GM18511 (cell line): ENCODE measurements around the gene SNRNP70.
"Not testable (repeated sequence)": the region's sequence is repeated elsewhere in the genome, so short reads cannot be mapped to it uniquely, and the experiment has no call there.

Source experiments
- ATAC-seq: cut with Tn5 transposase; IDR thresholded peaks from one replicate; pipeline ENCODE4 v1.9.1; 2021; ENCODE audit warnings: mild to moderate bottlenecking, moderate library complexity; ENCODE audit not compliant: unreplicated experiment

The SNRNP70 gene, protein sequence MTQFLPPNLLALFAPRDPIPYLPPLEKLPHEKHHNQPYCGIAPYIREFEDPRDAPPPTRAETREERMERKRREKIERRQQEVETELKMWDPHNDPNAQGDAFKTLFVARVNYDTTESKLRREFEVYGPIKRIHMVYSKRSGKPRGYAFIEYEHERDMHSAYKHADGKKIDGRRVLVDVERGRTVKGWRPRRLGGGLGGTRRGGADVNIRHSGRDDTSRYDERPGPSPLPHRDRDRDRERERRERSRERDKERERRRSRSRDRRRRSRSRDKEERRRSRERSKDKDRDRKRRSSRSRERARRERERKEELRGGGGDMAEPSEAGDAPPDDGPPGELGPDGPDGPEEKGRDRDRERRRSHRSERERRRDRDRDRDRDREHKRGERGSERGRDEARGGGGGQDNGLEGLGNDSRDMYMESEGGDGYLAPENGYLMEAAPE

DNA sequence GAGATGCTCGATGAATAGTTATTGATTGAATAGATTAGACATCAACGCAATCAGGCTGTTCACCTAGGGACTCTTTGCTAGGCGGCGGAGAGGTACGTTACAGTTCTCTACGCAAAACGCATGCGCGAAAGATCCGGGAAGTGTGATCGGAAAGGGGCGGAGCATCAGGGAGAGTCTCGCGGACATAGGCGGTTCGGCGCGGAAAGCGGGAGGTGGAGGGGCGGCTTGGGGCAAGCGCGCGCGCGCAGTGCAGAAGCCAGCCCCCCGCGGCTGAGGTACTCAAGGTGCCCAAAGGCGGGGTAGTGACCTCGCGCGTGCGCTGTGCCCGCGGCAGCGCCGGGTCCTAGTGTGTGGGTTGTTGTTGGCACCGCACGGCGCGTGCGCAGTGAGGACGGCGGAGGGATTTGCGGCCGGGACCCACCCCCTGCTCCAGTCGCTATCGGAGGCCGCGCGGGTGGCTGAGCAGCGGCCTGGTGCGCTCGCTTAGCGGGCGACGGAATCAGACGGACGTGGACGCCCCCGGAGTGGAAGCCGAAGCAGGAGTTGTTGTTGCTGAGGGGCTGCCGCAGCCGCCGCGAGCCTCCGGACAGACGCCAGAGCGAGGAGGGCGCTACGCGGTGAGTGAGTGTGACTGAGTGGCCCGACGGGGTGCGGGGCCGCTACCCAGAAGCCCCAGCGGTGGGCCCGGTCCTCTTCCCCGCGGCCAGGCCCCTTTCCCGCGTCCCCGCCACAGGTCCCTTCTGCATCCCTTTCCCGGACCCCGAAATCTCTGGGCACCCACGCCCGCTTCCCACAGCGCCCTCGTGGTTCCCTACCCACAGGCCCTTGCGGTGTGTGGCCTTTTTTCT is at the start of gene SNRNP70:
Gene SNRNP70, plus strand, starts transcription at position 432 of the 848 bp plus-strand sequence. CDS start 964 bp downstream, outside the sequence.
- peak; percentile 89 for ATAC-seq

DNA sequence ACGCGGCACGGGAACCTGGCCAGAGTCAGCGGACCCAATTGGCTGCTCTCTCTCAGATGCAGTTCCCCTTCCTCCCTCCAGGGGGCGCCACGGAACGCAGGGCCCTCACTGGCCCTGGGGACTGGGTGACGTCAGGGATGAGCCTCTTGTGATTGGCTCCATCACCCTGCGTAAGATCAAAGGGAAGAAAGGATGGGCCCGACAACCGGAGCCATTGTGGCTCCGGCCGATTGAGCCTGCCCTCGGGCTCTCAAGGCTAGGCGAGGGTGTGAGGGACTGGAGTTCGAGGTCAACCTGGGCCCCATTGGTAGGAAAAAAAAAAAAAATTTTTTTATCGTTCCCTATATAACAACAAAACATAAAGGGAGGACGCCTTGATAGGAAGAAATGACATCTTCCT is 48.4 kb upstream of the SNRNP70 start, which contains the start of gene CGB1:
Gene CGB1, minus strand, starts transcription at position 81 of the 400 bp plus-strand sequence. CDS start 184 bp downstream, outside the sequence.
- not testable (repeated sequence) for ATAC-seq

DNA sequence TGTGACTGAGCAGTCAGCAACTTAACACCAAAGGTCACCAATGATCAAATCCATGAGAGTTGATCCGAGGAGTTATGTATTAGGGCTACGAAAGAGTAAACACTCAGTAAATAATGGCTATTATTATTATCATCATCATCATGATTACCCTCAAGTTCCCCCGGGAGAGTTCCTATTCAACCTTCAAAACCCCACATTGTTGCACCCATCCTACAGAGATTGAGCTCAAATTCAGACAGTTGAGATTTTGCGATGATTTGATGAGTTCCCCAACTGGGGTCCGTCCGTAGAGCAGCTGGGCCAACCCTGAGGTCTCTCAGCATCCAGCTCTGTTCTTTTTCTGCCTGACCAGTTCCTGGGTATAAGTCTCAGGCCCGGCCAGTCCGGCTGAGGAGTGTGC is 47.1 kb upstream of the SNRNP70 start:
- not testable (repeated sequence) for ATAC-seq

DNA sequence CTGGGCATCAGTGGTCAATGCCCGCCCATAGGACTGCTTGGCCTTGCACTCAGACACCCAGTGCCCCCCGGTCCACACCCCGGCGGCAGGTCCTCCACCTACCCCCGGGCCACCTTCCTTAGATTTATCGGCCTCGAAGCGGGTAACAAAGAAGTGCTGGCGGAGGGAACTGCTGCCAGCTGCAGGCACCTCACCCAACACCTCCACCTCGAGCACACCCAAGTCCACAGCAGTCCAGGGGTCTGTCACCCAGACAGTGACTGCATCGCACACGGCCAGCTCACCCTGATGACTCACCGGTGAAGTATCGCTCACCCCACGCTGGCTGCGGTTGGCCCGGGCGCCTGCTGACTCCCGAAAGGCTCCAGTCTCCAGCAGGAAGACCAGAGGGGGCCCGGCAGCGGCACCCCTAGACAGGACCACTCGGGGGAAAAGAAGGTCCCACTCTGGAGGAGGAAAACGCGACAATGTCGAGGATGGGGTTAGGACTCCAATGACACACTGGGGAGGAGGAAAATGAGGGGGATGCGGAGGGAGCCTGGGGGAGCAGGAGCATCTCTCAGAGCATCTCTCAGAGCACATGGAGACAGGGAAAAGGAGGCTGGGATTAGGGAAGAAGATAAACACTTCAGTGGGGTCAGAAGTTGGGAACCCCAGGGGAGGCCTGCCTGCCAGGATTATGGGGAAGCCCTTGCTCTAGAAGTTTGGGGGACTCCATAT is 46.5 kb upstream of the SNRNP70 start:
- not testable (repeated sequence) for ATAC-seq

DNA sequence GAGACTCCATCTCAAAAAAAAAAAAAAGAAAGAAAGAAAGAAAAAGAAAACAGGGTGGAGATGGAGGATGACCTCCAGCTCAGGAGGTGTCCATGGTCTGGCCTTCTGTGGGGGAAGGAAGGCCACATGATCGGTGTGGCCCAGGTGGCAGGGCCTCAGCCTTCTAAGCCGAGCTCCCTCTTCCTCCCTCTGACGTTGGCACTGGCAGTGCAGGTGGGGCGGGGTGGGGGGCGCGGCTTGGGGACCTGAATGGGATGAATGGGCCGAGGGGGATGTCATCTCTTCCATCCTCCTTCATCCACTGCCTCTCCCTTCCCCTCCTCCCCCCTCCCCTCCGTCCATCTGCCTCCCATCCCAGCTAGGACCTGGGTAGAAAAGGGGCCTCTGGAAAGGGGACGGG is 45.5 kb upstream of the SNRNP70 start:
- not testable (repeated sequence) for ATAC-seq

DNA sequence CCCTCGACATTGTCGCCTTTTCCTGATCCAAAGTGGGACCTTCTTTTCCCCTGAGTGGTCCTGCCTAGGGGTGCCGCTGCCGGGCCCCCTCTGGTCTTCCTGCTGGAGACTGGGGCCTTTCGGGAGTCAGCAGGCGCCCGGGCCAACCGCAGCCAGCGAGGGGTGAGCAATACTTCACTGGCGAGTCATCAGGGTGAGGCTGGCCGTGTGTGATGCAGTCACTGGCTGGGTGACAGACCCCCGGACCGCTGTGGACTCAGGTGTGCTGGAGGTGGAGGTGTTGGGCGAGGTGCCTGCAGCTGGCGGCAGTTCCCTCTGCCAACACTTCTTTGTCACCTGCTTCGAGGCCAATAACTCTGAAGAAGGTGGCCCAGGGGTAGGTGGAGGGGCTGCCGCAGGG is 43.1 kb upstream of the SNRNP70 start:
- no peak for ATAC-seq

DNA sequence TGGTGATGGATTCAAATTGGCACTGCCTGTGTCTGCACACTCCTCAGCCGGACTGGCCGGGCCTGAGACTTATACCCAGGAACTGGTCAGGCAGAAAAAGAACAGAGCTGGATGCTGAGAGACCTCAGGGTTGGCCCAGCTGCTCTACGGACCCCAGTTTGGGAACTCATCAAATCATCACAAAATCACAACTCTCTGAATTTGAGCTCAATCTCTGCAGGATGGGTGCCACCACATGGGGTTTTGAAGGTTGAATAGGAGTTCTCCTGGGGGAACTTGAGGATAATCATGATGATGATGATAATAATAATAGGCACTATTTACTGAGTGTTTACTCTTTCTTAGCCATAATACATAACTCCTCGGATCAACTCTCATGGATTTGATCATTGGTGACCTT is 42.6 kb upstream of the SNRNP70 start:
- not testable (repeated sequence) for ATAC-seq

DNA sequence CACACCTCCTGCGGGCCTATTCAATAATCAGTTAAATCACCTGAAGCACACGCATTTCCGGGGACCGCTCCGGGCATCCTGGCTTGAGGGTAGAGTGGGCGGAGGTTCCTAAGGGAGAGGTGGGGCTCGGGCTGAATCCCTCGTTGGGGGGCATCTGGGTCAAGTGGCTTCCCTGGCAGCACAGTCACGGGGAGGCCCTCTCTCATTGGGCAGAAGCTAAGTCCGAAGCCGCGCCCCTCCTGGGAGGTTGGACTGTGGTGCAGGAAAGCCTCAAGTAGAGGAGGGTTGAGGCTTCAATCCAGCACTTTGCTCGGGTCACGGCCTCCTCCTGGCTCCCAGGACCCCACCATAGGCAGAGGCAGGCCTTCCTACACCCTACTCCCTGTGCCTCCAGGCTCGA is 41.7 kb upstream of the SNRNP70 start, which contains the start of gene CGB5:
Gene CGB5, plus strand, starts transcription at position 301 of the 400 bp plus-strand sequence. CDS start 362 bp downstream, outside the sequence.
- ATAC-seq = not testable (repeated sequence)

DNA sequence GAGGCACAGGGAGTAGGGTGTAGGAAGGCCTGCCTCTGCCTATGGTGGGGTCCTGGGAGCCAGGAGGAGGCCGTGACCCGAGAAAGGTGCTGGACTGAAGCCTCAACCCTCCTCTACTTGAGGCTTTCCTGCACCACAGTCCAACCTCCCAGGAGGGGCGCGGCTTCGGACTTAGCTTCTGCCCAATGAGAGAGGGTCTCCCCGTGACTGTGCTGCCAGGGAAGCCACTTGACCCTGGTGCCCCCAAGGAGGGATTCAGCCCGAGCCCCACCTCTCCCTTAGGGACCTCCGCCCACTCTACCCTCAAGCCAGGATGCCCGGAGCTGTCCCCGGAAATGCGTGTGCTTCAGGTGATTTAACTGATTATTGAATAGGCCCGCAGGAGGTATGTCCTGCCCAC is 36.2 kb upstream of the SNRNP70 start, which contains the start of gene CGB8:
Gene CGB8, minus strand, starts transcription at position 101 of the 400 bp plus-strand sequence. CDS start 372 bp downstream, outside the sequence.
- not testable (repeated sequence) for ATAC-seq

DNA sequence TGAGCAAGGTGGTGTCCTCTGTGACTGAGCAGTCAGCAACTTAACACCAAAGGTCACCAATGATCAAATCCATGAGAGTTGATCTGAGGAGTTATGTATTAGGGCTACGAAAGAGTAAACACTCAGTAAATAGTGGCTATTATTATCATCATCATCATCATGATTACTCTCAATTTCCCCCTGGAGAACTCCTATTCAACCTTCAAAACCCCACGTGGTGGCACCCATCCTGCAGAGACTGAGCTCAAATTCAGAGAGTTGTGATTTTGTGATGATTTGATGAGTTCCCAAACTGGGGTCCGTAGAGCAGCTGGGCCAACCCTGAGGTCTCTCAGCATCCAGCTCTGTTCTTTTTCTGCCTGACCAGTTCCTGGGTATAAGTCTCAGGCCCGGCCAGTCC is 35.4 kb upstream of the SNRNP70 start:
- not testable (repeated sequence) for ATAC-seq

DNA sequence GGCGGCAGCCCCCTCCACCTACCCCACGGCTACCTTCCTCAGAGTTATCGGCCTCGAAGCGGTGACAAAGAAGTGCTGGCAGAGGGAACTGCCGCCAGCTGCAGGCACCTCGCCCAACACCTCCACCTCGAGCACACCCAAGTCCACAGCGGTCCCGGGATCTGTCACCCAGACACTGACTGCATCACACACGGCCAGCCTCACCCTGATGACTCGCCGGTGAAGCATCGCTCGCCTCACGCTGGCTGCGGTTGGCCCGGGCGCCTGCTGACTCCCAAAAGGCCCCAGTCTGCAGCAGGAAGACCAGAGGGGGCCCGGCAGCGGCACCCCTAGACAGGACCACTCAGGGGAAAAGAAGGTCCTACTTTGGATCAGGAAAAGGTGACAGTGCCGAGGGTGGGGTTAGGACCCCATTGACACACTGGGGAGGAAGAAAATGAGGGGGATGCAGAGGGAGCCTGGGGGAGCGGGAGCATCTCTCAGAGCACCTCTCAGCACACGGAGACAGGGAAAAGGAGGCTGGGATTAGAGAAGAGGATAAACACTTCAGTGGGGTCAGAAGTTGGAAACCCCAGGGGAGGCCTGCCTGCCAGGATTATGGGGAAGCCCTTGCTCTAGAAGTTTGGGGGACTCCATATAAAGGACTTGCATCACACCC is 34.7 kb upstream of the SNRNP70 start:
- ATAC-seq = not testable (repeated sequence)

DNA sequence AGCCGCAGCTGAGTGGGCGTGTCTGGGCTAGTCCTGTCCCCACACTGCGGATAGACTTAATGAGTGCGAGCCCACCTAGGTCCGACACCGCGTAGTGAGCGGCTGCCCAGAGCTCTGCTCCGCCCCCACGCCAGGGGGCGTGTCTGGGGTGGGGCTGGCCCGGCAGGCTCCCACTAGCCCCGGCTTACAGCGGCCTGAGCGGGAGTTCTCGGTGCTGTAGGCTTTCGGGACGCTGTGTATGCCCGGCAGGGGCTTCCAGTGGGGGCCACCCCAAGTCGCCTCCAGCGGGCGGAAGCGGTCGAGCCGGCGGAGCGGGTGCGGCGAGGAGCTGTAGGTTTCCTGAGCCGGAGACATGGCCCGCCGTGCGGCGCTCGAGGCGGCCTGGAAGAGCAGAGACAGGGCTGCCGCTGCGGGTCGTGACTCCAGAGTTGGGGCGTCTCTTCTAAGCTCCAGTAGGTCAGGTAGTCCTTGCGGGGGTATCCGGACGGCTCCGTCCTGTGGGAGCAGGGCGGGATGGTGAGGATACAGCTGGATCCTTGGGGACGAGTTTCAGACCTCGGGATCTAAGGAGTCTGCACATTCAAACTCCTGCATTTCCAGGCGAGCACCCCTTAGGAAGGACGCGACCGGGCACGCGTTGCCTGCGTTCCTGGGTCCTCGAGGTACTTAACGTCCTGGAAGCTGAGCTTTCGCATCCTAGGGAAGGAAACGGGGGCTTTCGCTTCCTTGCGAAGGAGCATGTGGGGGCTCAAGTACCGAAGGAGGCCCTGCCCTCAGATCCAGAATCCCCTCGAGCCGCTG is 28.9 kb upstream of the SNRNP70 start:
- no peak for ATAC-seq

DNA sequence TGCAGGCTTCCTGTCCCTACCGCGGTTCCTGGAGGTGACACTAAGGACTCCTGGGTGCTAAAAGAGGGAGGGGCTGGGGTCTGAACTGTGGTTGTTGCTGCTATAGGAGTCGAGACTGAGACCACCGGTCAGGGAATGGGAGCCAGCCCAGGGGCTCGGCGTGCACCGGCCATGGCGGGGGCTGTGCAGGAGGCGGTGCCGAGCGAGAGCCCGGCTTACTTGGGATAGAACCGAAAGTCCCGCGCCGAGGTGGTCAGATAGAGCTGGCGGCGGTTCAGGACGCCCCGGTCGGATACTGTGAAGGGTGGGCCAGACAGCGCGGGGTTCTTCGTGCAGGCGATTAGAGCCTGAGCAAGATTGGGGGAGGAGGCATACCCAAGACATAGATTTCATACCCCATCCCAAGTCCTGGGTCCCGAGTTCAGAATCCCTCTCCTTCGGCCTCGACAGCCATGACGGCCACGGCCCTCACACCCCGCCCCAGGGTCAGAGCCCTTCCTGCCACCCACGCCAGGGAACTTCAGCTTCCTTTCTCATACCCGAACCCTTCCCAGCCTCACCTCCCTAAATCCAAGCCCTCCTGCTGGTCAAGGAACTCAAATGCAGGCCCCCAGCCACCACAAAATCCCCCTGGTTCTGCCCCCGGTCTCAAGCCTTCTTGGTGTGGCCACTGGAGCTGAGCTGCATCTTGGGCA is 28.2 kb upstream of the SNRNP70 start:
- not testable (repeated sequence) for ATAC-seq

DNA sequence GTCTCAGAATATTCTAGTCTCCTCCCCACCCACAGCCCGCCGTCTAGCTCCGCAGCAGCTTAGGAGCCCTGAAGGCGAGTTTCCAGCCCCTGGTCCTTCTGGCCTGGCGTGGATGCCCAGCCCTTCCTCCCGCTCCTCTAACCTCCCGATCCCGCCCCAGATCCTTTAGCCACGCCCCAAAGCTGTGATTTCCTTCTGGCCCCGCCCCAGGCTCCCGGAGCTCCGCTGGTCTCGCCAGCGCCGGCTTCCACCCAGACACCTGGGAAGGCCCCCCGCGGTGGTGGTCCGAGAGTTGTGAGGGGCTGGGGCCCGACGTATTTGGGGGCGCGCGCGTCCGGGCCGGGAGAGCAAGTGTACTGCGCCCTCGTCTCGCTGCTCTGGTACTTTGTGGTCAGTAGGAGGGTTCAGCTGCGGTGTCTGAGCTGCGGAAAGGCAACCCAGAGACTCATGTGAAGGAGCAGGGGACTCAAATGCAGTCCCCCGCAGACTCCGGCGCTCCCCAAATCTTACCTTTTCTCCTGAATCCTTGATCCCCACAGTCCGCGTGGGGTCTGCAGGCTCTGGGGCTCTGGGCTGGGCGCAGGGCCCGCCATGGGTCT is 27.5 kb upstream of the SNRNP70 start, which contains the start of gene CGB7:
Gene CGB7, minus strand, starts transcription at position 114 of the 599 bp plus-strand sequence. CDS start 2,374 bp downstream, outside the sequence.
- ATAC-seq = no peak

DNA sequence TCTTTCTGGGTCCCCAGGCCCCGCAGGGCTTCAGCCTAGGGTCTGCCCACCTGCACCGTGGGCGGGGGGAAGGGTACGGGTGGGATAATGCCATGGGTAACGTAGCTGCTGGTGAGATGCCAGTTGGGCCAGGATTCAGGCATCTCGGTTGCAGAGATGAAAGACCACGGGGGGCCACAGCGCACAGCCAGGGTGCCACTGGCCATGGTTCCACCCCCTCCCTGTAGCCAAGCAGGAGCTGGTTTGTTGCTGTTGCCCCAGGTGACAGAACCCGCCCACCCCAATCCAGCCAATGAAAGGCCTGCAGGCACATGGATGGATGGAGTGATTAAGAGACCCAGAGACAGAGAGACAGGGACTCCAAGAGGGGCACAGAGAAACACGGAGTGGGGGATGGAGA is 26.7 kb upstream of the SNRNP70 start:
- ATAC-seq = no peak

DNA sequence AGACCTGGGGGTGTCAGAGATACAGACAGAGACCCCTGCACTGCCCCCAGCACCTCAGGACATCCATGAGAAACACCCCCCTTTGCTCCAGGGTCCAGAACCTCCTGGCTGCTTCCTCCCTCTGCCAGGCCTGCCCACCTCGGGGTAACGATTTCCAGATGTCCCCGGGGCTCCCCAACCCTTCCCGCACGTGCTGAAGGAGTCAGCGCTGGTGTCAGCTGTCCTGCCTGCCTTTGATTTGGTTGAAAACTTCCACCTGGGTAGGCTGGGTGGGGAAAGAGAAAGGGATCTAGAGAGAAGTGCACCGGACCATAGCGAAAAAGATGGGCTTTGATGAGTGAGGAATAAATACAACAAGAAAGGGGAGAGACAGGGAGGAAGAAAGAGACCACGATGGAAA is 26.2 kb upstream of the SNRNP70 start:
- ATAC-seq = no peak

DNA sequence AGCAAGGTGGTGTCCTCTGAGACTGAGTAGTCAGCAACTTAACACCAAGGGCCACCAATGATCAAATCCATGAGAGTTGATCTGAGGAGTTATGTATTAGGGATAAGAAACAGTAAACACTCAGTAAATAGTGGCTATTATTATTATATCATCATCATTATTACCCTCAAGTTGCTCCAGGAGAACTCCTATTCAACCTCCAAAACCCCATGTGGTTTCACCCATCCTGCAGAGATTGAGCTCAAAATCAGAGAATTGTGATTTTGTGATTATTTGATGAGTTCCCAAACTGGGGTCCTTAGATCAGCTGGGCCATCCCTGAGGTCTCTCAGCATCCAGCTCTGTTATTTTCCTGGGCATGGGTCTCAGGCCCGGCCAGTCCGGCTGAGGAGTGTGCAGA is 24.3 kb upstream of the SNRNP70 start:
- no peak for ATAC-seq

DNA sequence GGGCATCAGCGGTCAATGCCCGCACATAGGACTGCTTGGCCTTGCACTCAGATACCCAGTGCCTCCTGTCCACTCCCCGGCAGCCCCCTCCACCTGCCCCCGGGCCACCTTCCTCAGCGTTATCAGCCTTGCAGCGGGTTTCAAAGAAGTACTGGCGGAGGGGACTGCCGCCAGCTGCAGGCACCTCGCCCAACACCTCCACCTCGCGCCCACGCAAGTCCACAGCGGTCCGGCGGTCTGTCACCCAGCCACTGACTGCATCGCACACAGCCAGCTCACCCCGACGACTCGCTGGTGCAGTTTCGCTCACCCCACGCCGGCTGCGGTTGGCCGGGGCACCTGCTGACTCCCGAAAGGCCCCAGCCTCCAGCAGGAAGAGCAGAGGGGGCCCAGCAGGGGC is 23.8 kb upstream of the SNRNP70 start:
- no peak for ATAC-seq
